Measurements from ENCODE around the gene PDE1C.
"Not testable (repeated sequence)": the region's sequence is repeated elsewhere in the genome, so short reads cannot be mapped to it uniquely, and the experiment has no call there.

Gene PDE1C

GRCh38 chr7:32042900-32043299 is 27.3 kb downstream of the PDE1C start:
- DNase-seq: no peak

DNA sequence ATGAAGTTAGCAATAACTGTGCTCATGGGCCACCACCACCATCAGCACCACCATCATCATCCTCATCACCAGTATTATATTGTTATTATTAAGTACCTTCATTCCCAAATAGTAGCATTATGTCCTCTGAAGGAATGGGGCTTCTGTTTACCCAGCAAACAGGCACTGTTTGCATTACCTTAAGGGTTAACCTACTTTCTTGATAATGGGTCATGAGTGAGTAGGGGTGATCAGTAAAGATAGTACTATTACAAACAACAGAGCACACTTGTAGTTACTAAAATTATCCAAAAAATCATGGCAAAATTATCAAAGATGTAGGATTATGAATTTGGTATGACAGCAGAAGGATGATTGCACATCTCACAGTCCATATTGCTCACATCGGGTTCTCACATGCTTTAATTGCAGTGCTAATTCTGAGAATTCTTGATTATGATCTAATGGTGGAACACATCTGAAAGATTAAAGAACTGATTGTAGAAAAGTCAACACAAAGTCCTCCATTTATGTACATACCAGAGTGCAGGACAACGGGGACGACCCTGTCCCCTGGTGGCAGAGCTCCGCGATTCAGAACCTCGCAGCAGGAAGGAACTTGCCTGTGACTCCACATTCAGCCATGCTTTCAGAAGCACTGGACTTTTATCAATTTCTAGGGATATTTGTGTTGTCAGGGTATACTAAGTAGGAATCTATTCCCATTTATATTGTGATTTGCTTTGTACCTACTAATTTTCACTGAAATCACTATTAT is 31.0 kb downstream of the PDE1C start:
- no peak for DNase-seq

GRCh38 chr7:32037650-32038198 is 32.5 kb downstream of the PDE1C start:
- DNase-seq: no peak

- no peak for DNase-seq
Observed at GRCh38 chr7:32036557-32036956, 33.6 kb downstream of the PDE1C start.

- DNase-seq: peak; percentile 29
Observed at GRCh38 chr7:32034052-32034451, 36.2 kb downstream of the PDE1C start.

DNA sequence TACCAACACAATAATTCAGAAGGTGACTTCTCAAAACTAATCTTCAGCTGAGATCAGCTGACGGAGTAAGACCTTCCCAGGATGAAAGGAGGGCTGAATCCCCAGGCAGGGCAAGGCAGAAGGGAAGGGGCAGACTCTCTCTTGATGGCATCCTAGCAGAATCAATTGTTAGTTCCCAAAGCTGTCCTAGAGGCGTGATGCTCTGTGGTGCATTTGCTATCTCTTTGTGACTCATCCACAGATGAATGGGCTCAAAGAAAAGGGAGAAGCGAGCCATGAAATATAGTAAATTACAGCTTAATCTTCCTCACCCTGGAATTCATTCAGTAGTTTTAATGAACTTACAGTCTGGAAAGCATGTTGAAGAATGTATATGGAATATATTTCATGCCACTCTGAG is 37.2 kb downstream of the PDE1C start:
- no peak for DNase-seq

- no peak for DNase-seq
Observed at GRCh38 chr7:32032211-32032610, 38.0 kb downstream of the PDE1C start.

DNA sequence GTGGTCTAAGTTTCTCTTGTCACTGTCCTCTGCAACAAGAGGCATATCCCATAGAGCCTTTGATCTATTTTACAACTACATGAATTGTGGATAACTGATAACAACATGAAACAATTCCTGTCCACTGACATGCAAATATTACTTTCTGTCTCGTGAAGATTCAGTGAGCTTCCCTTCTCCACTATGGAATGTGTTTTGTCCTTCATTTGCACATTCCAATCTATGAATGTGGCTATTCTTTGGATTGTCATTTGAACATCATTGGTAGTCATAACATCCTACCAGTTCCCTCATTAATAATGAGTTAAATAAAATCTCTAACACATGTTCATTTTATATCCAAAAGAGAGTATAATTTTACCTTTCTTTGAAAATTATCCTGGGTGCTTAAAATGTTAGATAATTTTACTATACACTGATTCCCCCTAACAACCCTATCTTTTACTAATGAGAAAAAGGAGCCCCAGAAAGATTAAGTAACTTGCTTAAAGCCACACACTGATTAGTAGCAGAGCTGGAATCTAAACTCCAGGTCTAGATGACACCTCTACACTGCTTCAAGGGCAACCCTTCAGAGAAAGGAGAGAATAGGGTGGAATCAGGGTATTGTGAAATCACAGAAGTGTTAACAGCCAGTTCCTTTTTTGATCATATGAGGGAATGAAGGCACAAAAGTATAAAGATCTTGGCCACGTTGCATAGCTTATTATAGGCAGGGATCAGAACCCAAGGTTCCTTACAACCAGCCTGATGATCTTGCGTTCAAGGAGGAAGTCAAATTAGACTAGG is 39.1 kb downstream of the PDE1C start:
- DNase-seq: no peak

GRCh38 chr7:32026083-32026425 is 44.2 kb downstream of the PDE1C start:
- no peak for DNase-seq

DNA sequence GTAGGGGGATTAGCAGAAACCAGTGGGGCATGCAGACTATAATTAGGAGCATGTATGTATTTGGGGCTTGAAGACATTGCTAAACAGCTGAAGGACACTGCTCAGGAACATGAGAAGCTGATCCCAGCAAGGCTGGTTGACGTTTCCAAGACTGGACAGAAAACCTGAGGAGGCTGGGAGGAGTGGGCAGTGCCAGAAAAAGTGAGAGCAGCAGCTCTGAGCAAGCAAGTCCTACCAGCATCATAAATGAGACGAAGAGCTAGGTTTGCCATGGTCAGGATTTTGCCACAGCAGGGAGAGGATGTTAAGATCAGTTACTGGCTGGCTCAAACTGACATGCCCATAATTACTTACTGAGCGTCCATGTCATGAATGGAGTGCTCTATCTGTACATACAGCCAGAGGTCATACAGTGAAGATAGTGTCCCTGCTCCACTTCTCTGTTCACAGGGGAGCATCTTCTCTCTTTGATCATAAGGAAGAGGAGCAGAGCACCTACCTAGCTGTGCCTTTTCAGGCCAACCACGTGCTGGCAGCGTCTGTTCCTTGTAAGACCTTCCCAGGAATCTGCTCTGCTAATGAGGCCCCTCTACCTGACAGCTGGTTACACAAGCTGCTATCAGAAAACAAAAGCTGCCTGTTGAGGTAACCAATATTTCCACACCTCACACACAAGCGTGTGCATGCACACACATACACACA is 44.7 kb downstream of the PDE1C start:
- no peak for DNase-seq

DNA sequence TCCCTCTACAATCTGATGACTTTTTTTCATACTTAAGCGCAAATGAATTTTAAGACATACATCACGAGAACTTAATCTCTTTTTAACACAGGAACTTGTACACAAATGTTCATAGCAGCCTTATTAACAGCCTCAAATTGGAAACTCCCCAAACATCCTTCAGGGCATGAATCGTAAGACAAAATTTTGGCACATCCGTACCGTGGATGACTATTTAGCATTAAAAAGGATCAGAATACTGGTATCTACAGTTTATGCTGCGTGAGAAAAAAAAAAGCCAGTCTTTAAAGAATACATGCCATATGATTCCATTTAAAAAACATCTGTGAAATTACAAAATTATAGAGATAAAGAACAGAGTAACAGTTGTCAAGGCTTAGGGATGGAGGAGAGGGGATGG is 46.8 kb downstream of the PDE1C start:
- DNase-seq: no peak

DNA sequence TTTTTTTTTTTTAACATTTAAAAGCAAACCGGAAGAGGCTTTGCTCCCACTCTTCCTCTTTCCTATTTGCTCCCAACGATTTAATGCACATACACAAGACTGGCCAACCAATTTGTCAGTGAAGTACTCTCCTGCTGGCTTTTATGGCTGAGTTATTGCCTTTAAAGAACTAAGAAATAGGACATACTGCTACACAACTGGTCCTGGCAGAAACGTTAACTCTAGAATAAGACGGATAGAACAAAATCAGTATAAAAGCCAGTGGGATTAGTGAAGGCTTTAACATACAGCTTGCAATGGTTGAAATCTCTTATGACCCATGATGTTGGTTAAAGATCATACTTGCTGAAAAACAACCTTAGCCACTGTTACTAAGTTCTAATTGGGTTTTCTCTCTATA is 47.2 kb downstream of the PDE1C start:
- DNase-seq: no peak

DNA sequence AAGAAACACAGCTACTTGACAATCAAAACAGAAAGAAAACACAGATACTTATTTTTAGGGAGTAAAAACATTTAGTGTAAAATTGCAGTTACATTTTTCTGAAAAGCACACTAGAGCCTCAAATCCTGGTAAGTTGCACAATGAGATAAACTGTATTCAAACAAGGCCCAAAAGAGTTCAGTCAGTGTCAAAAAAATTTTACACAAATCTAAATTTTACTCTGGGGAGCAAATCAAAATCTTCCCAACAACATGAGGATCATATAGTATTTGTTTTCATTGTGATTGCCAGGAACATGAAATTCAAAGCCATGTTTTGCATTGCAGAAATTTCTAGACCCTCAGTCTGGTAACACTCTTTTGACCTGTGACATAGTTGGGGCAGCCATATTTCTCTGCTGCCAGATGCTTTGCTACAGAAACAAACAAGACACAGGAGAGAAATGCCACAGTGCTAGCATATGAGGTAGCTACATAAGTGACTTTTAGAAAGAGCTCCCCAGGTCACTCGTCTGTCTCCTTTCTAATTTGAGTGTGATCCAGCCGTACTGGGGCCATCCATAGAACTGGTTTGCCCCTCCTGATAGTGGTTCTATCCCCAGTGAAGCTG is 49.6 kb downstream of the PDE1C start:
- DNase-seq: no peak

- no peak for DNase-seq
Observed at GRCh38 chr7:32018845-32019578, 51.2 kb downstream of the PDE1C start.

GRCh38 chr7:32015133-32015532 is 55.1 kb downstream of the PDE1C start:
- no peak for DNase-seq

- not testable (repeated sequence) for DNase-seq
Observed at GRCh38 chr7:32013471-32013870, 56.7 kb downstream of the PDE1C start.

DNA sequence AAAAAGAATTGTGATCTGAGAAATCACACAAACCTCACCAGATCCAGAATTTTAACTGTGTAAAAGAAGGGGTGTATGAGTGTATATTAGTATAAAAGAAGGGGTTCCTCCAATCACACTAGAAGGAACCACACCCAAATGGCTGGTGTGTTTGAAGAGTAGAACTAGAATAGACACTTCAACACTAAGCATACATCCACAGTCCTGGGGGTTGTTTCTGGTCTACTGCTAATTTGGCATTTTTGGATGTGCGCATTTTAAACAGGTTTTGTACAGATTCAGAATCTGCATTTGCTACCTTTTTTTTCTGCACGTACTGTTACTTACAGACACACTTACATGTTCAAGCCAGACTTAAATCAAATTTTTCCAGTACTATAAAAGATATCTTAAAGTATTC is 64.6 kb downstream of the PDE1C start:
- DNase-seq: no peak

GRCh38 chr7:32001948-32002347 is 68.3 kb downstream of the PDE1C start:
- no peak for DNase-seq

- no peak for DNase-seq
Observed at GRCh38 chr7:31997423-31997822, 72.8 kb downstream of the PDE1C start.

DNA sequence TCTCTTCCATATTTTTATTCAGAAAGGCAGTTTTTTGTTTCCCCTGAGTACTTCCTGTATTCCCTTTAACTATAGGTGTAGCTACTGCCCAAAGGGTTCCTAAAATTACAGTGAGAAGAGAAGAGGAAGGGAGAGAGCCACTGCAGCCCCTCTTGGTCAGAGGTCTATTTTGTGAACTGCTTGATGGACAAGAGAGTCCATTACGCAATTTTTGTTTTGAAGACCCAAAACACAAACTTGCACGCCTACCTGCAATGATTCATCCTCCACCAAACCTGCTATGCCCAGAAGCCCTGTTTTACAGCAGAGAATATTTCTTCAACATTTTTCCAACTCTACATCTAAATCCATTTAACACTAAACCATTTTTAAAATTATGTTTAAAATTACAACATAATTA is 75.1 kb downstream of the PDE1C start:
- DNase-seq: no peak

DNA sequence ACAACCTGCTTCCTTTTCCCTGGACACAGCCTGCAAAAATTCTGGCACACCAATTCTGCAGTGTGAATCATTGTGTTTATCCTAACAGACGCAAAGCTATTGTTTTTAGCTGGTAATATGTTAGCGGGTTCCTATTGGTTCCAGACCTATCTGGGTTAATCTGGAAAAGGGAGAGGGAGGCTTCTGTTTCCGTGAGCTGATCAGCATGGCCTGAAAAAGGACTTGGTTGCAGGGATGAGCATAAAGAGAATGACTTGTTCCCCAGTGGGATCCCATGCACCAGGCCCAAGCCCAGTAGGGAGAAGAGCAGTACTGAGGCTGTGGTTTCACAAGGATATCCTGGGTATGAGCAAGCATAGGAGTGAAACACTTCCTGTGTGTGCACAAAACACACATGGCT is 78.4 kb downstream of the PDE1C start:
- no peak for DNase-seq

DNA sequence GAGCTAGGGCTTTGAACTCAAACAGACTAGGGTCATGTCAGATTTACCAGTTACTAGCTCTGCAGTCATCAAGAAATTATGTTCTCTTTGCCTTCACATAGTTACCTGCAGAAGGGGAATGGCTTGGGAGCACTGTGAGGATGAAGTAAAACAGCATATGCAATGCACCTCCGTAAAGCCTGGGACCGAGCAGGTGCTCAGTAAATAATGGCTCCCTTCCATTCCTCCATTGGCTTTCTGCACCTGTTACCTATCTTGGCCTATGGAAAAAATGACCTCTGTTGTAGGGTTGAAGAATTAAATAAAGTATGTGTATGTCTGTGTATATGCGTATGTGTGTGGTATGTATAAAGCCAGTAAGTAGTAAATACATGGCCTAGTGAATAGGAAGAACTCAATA is 78.8 kb downstream of the PDE1C start:
- DNase-seq: no peak

All from NCI-H1105 (cell line).